ENCODE measurements around the gene MACC1. TPM values are rescaled to one million over a fixed set of nuclear protein-coding genes. Genes with fewer than 3 reads are reported as not detected.

The MACC1 gene
- total and polyA plus RNA-seq, 9 of the 15 experiments (the other 6 are each of a cell fraction or from before 2014, with no cell fraction given): 5.9 to 30.2 (median 10.4) TPM

GRCh38 chr7:20237464-20238193 lies 20.4 kb upstream of the MACC1 start:
- BruUV-seq (replicated peaks): no TSS peak

GRCh38 chr7:20236790-20237189 lies 19.6 kb upstream of the MACC1 start:
- Histone ChIP-seq H3K79me2 (ENCODE audit: control insufficient read depth, insufficient read depth, low read length) (no peaks in the 10 kb centered on the region), H3K9me3 (replicated peaks; ENCODE audit: control insufficient read depth, insufficient read depth, low read depth, low read length) (no peaks in the 10 kb centered on the region), H2AFZ (ENCODE audit: low read depth, low read length) (no peak overlapping the region), H3K4me3 (no peak overlapping the region), H3K9me1 (ENCODE audit: control insufficient read depth, insufficient read depth, low read length) (no peaks in the 10 kb centered on the region), H3K27ac (ENCODE audit: extremely low read depth, low read depth, low read length) (no peak overlapping the region), H3K4me2 (ENCODE audit: insufficient read depth, low read length) (no peak overlapping the region), H3K36me3 (ENCODE audit: control insufficient read depth, insufficient read depth, low read length) (no peaks in the 10 kb centered on the region), H4K20me1 (replicated peaks; ENCODE audit: control insufficient read depth, insufficient read depth, low read length) (no peaks in the 10 kb centered on the region), H3K9ac (ENCODE audit: insufficient read depth in 1 of 2, low read depth in 2 of 2, low read length in 2 of 2) (no peak overlapping the region), H3K4me1 (replicated peaks in 1 of 2; ENCODE audit: control insufficient read depth in 2 of 2, insufficient read depth in 2 of 2, low read length in 2 of 2) (peaks cover 0 to 18% of the 10 kb centered on the region in 2 experiments; a peak in 3 of 5 replicates), H3K27me3 (ENCODE audit: control insufficient read depth in 2 of 2, insufficient read depth in 2 of 2, low read length in 2 of 2) (no peaks in the 10 kb centered on the region)
- intact Hi-C loops (cut with micrococcal nuclease): no loop called here
- CTCF ChIA-PET (ENCODE audit: low intra/inter-chr PET ratio): no interaction called here
- no peak for DNase-seq (ENCODE audit: extremely low read depth in 1 of 4, low spot score in 3 of 4)
- no peak for FAIRE-seq
- POLR2A ChIA-PET: interaction anchor here (2.0 kb wide), 1 partner anchor 16 kb away, joined by 6 read pairs; no protein-coding TSS in a partner anchor
- no peak for ATAC-seq
- BruUV-seq (replicated peaks): no TSS peak
- in situ Hi-C loops (cut with MboI): no loop called here
- TF ChIP-seq CBX2 (IDR thresholded peaks at IDR 0.05; ENCODE audit: insufficient read depth, low read length, poor library complexity, severe bottlenecking) (no peak), RBM15 (IDR thresholded peaks at IDR 0.05; ENCODE audit: insufficient read depth, low read length) (no peak), SUPT5H (IDR thresholded peaks at IDR 0.05) (no peak), BRCA1 (IDR thresholded peaks at IDR 0.05) (no peak), BRCA1 (CRISPR knock-in tag; IDR thresholded peaks at IDR 0.05) (no peak), EP300 (IDR thresholded peaks at IDR 0.05; ENCODE audit: low read length) (no peak), ZNF124 (CRISPR knock-in tag; IDR thresholded peaks at IDR 0.05) (no peak), HDAC8 (tag; IDR thresholded peaks at IDR 0.05) (no peak)
- TF ChIP-seq, protein P1, sequence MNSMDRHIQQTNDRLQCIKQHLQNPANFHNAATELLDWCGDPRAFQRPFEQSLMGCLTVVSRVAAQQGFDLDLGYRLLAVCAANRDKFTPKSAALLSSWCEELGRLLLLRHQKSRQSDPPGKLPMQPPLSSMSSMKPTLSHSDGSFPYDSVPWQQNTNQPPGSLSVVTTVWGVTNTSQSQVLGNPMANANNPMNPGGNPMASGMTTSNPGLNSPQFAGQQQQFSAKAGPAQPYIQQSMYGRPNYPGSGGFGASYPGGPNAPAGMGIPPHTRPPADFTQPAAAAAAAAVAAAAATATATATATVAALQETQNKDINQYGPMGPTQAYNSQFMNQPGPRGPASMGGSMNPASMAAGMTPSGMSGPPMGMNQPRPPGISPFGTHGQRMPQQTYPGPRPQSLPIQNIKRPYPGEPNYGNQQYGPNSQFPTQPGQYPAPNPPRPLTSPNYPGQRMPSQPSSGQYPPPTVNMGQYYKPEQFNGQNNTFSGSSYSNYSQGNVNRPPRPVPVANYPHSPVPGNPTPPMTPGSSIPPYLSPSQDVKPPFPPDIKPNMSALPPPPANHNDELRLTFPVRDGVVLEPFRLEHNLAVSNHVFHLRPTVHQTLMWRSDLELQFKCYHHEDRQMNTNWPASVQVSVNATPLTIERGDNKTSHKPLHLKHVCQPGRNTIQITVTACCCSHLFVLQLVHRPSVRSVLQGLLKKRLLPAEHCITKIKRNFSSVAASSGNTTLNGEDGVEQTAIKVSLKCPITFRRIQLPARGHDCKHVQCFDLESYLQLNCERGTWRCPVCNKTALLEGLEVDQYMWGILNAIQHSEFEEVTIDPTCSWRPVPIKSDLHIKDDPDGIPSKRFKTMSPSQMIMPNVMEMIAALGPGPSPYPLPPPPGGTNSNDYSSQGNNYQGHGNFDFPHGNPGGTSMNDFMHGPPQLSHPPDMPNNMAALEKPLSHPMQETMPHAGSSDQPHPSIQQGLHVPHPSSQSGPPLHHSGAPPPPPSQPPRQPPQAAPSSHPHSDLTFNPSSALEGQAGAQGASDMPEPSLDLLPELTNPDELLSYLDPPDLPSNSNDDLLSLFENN (IDR thresholded peaks at IDR 0.05; ENCODE audit: low read depth in 2 of 2, low read length in 2 of 2): no peak

More at GRCh38 chr7:20237464-20238193, 20.4 kb upstream of the MACC1 start:
- Histone ChIP-seq H2AFZ (ENCODE audit: low read depth, low read length) (peak overlapping the region; percentile 87), H3K36me3 (ENCODE audit: control insufficient read depth, insufficient read depth, low read length) (no peaks in the 10 kb centered on the region), H3K9me3 (replicated peaks; ENCODE audit: control insufficient read depth, insufficient read depth, low read depth, low read length) (no peaks in the 10 kb centered on the region), H3K9ac (ENCODE audit: insufficient read depth in 1 of 2, low read depth in 2 of 2, low read length in 2 of 2) (no peak overlapping the region), H3K9me1 (ENCODE audit: control insufficient read depth, insufficient read depth, low read length) (no peaks in the 10 kb centered on the region), H3K4me1 (replicated peaks in 1 of 2; ENCODE audit: control insufficient read depth in 2 of 2, insufficient read depth in 2 of 2, low read length in 2 of 2) (peaks cover 0 to 18% of the 10 kb centered on the region in 2 experiments; a peak in 3 of 5 replicates), H3K27ac (ENCODE audit: extremely low read depth, low read depth, low read length) (peak overlapping the region; percentile 17; the same call in 1 of the 3 replicates), H3K27me3 (ENCODE audit: control insufficient read depth in 2 of 2, insufficient read depth in 2 of 2, low read length in 2 of 2) (no peaks in the 10 kb centered on the region), H3K79me2 (ENCODE audit: control insufficient read depth, insufficient read depth, low read length) (no peaks in the 10 kb centered on the region), H3K4me3 (no peak overlapping the region), H4K20me1 (replicated peaks; ENCODE audit: control insufficient read depth, insufficient read depth, low read length) (no peaks in the 10 kb centered on the region), H3K4me2 (ENCODE audit: insufficient read depth, low read length) (peak overlapping the region; percentile 57; the same call in 1 of the 2 replicates)
- in situ Hi-C loops (cut with MboI) (no loop called here), intact Hi-C loops (cut with micrococcal nuclease) (loop anchor here (1.0 kb wide), 1 partner anchor 17 kb away; no protein-coding TSS in a partner anchor)
- ATAC-seq: peak; percentile 28; the same call in 2 of the 3 replicates
- FAIRE-seq: no peak
- CTCF ChIA-PET (ENCODE audit: low intra/inter-chr PET ratio): no interaction called here
- WGBS (ENCODE audit: insufficient coverage, low coverage, missing lambda C conversion rate): 67% methylated on average over 2 of the region's 2 CpGs
- DNase-seq (ENCODE audit: extremely low read depth in 1 of 4, low spot score in 3 of 4): no peak
- POLR2A ChIA-PET: interaction anchor here (0.8 to 2.0 kb wide), 3 partner anchors 11 to 18 kb away, joined by 4 to 6 read pairs (median 5); no protein-coding TSS in a partner anchor
- TF ChIP-seq ZNF232 (CRISPR knock-in tag; IDR thresholded peaks at IDR 0.05) (no peak), ERF (CRISPR knock-in tag; IDR thresholded peaks at IDR 0.05) (no peak), PYGO2 (tag; IDR thresholded peaks at IDR 0.05) (no peak), ZNF354B (CRISPR knock-in tag; IDR thresholded peaks at IDR 0.05) (no peak)
